Activated gamma-delta T cell treated with anti-CD3 and anti-CD28 coated beads, Interleukin-2, amount 50 U/mL, for 16 hours (primary cell): ENCODE results near the gene NHERF1.

ENCODE experiments used
- DNase-seq: peaks from one replicate; pipeline ENCODE4 v3.0.0-alpha.2; 2020; ENCODE audit warnings: low read depth

NHERF1 gene

DNA sequence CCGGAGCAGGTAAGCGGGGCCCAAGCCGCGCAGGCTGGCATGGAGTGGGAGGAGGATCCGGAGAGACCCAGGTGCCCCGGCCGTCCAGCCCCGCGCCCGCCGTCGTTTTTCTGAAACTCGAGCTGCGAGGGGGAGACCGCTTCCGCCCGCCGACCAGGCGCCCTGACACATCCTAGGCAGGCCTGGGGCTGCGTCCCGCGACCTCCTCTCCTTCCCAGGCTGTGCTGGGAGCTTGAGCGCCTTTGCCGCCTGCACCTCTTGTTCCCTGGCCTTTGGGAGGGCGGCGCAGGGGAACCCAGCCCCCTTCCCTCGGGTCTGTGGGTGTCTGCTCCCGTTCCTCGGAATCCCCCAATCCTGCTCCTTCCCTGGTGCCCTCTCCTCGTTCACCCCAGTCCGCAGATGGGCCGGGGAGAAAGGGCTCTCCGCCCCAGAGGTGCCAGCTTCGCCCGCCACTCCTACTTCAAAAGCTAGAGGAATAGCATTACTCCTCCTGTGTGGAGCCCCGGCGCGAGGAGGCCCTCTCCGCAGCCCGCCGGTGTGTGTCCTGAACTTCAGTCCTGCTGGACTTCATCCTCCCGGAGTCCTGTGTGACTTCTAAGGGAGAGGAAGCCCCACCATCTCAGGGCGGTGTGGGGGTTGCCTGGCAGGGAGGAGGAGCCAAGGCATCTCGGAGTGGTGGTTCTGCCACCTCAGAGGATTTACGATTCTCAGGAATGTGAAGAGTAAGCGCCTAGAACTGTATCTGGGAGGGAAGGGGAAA is 1.0 kb downstream of the NHERF1 start:
- DNase-seq: no peak

DNA sequence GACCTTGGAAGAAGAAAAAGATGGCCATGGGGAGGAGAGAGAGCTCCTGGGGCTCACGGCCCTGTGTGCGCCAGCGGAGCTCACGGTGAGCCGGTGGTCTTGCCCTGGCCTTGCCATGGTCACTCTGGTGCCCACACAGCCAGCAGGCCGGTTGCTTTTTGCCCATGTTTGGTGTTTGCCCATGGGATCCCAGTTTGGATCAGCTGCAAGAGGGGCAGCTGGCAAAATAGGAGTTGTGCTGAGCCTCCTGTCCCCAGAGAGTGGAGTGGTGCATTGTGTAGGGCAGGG is 1.6 kb downstream of the NHERF1 start:
- no peak for DNase-seq

DNA sequence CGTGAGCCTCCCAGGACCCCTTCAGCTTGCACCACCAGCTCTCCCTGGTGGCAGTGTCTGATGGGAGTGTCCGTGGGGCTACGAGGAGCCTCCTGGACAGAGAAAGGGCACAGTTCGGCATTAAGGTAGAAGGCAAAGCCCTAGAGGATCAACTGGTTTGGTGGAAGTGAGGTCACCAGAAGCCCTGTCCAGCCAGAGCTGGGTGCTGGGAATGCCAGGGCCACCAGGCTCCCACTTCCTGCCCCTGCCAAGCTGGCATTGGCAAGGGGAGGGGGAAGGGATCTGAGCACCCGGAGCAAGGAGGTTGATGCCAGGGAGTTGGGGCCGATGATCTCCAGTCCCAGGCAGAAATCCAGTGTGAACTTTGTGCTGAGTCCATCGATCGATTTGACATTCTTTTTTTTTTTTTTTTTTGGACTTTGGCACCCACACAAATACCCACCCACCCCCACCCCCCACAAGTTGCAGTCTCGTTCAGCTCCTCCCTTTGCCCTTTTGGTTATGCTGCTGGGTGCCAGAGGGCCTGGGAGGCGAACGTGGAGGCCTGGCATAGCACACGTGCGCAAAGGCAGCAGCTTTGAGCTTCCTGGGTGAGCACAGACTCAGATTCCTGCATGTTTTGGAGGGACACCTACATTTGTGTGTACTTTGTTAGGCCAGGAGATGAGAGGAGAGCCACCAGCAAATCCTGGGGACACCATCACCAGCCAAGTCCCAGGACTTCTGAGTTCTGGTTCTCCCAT is 2.1 kb downstream of the NHERF1 start:
- DNase-seq: no peak

DNA sequence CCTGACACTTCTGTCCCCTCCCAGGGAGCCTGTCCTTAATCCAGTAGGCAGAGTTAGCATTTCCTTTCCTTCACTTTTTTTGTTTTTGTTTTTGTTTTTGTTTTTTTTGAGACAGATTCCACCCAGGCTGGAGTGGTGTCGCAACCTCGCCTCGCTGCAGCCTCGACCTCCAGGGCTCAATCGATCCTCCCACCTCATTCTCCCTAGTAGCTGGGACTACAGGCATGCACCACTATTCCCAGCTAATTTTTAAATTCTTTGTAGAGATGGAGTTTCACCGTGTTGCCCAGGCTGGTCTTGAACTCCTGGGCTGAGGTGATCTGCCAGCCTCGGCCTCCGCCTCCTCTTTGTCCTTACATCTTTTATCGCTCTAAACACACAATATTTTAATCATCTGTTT is 4.0 kb downstream of the NHERF1 start:
- DNase-seq: no peak

DNA sequence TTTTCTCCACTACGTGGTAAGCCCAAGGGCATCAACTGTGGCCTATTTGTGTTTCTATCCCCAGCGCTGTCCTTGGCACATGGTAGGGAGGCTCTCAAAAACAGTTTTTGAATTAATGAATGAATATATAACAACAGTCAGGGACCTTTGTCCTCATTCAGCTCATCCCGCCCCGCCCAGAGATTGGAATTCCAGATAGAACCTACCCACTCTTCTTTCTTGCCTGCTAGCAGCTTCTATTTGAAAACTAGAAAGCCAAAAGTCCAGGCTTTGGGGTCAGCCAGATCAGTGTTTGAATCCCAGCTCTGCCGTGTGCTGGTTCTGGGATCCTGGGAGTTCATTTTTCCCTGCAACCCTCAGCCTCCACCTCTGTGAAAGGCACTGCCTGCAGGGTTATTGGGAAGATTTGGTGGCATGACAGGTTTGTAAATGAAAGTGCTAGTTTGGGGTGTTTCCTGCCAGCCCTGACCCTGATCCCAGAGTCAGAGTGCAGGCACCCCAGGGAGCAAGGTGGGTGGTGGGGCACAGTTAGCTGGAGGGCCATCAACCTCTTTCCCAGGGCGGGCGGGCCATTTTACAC is 4.5 kb downstream of the NHERF1 start:
- no peak for DNase-seq

GRCh38 chr17:74754832-74755231 is 6.4 kb downstream of the NHERF1 start:
- DNase-seq: no peak

GRCh38 chr17:74755533-74755932 is 7.1 kb downstream of the NHERF1 start:
- no peak for DNase-seq

DNA sequence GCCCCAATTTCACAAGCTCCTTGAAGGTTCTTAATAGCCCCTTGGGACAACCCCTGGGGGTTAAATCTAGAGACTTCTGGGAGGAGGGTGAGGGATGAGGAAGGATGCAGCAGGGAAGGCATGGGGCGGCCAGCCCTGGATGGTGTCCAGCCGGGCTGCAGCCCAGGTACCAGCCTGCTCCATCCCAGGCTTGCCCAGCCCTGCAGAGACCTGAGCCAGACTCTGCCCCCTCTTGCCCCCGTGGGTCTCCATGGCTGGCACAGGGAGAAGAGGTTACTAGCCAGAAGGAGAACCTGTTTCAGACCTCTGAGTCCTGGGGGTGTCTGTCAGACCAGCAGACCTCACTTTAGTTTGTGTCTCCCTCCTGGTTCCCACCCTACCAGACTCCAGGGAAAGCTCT is 8.5 kb downstream of the NHERF1 start:
- no peak for DNase-seq

DNA sequence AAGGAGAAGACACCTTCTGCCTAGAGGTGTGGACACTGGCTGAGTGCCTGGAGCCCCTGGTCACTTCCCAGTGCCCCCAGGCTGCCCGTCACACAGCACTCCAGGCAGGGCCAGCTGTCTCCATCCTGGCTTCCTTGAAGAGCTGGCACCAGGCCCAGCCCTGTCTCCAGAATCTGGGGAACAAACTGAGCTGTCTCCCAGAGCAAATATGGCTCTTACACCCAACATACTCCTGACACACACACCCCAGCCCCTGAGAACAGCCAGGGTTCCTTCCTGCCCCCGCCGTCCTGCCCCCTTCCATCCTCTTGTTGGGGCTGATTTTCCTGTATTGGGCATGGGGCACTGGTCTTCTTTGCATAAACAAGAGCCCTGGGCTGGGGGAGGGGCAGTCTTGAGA is 9.1 kb downstream of the NHERF1 start:
- no peak for DNase-seq

- DNase-seq: no peak
These were observed 9.8 kb downstream of the NHERF1 start for GRCh38 chr17:74757931-74758847.

DNA sequence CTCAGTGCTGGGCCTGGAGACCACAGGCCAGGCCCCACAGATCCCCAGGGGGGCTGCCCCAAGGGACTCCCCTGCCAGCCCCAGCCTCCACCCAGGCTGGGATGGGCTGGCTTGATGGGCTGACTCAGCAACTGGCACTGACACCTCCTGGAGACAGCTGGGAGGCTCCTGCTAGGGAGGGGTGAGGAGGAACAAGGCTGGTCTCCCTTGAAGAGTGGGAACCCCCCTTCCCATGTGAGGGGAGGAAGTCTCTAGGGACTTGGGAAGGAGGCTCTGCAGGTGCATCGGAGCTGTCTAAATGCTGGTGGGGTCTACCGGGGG is 10.4 kb downstream of the NHERF1 start:
- DNase-seq: no peak

DNA sequence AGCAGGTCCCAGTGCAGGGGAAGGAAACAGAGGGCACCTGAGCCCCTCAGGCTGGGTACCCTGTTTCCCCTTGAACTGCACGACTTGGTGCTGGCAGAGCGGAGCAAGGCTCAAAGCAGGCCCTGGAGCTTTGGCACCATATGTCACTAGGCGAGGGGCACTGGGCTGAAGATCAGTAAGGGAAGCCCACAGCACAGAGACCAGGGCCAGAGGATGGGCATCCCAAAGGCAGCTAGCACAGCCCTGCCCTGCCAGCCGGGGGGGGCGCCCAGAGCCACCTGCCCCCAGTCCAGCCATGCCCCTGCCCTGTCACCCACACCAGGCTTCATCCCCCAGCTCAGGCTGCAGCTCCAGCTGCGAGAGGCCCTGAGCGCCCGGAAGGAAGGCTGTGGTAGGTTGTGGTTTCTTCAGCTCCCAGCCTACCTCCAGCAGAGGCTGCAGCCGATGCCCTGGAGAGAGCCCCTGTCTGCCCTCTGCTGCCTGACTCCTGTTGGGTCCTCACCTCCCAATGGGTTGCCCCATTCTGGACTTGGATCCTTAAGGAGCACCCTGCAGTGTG is 10.9 kb downstream of the NHERF1 start:
- DNase-seq: no peak

DNA sequence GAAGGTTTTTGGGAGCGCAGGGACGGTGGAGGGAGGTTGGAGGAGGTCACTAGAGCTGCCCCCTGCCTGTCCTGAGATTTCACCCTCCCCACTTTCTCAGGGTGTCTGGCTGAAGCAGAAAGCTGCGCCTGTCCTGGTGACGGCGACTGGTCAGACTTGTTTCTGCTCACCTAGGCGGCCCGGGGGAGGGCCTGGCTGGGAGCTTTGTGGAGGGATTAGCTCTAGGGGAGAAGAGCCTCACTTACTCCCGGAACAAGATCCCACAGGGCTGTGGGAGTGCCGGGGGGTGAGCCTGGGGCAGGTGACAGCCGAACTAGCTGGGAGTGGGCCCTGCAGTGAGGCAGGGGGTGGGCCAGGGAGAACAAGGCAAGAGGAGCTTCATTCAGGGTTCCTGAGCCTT is 11.5 kb downstream of the NHERF1 start:
- DNase-seq: no peak

- no peak for DNase-seq
These were observed 12.1 kb downstream of the NHERF1 start for GRCh38 chr17:74760404-74761105.

- no peak for DNase-seq
These were observed 13.0 kb downstream of the NHERF1 start for GRCh38 chr17:74761419-74761818.

GRCh38 chr17:74761931-74762330 is 13.5 kb downstream of the NHERF1 start:
- DNase-seq: no peak

DNA sequence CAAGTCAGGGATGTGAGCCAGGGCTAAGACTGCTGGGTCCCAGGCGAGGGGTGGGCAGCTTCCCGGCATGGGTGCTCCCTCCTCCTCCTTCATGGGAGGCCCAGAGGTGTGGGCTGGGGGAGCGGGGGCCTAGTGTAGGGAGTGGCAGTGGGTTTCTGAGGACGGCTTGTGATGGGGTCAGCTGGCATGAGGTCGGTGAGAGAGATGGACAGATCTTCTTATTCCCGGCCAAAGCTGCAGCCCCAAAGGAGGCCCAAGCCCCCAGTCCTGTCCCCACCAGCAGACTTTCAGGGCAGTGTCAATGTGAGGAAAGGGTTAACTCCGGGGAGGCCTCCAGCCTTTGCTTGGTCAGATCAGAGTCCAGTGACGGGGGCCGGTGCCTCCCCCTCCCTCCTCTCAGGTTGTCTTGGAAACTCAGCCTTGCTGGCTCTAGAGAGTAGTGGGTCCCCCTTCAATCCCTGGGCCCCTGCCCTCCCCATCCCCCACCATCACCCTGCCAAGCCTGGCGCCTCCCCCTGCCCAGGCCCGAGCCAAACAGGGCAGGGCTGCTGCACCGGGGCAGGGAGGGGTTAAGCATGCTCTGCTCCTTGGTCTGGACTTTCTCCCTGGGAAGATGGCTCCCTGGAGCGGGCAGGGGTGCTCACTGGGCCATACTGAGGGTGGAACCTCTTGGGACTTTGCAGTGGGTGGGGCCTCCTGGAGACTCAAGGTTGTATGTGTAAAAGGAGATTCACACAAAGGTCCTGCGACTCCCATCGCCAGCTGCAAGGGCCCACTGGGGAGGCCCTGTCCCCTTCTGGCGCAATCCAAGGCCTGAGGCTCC is 15.3 kb downstream of the NHERF1 start:
- DNase-seq: no peak

DNA sequence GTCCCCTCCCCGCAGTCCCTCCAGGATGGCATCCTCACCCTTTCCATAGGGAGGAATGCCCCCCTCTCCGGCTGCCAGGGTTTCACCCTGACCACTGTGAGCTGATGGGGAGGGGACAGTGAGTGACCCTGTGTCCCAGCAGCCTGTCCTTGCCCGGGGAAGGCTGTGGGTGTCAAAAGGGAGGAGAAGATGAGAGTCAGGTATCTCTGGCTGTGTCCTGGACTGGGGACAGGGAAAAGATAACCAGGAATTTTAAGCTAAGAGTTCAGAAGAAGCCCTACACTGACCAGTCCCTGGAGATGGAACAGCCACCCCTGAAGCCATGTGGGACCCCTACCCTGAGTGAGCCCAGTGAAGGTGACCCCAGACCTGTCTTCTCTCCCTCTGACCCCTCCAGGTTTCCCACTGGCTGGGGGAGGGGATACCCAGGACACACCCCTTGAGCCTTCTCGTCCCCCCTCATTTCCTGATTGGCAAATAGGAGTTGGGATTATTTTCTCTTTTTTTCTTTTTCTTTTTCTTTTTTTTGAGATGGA is 16.4 kb downstream of the NHERF1 start:
- DNase-seq: no peak

DNA sequence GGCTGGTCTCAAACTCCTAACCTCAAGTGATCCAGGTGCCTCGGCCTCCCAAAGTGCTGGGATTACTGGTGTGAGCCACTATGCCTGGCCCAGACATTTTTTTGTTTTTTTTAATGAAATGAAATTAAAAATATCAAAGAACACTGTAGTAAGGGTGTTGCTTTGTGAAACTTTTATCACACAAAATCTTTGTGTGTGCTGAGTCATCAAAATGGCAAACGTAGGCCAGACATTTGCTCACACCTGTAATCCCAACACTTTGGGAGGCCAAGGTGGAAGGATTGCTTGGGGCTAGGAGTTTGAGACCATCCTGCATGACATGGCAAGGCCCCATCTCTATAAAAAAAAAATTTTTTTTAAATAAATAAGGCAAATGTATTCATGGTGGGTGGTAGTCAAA is 18.0 kb downstream of the NHERF1 start:
- DNase-seq: no peak

- no peak for DNase-seq
These were observed 18.7 kb downstream of the NHERF1 start for GRCh38 chr17:74767111-74767516.
